ENCODE measurements around the gene SLC9A7. TPM values are rescaled to one million over a fixed set of nuclear protein-coding genes. Genes with fewer than 3 reads are reported as not detected.
A peak's percentile ranks its signal among the peaks of the same experiment; 100 is the strongest.

Gene SLC9A7
- total RNA-seq, 2 experiments from 2014 or later: 2.2 to 3.2 TPM

- no peak overlapping the region for H3K4me3 Mint-ChIP-seq
- Histone ChIP-seq H3K9me3 (ENCODE audit: control insufficient read depth in 1 of 2, insufficient read depth in 1 of 2, low read length in 2 of 2) (no peaks in the 10 kb centered on the region), H3K4me1 (ENCODE audit: insufficient read depth, low read length) (no peaks in the 10 kb centered on the region), H3K4me3 (ENCODE audit: low read length) (no peak overlapping the region), H3K27me3 (ENCODE audit: control insufficient read depth in 1 of 2, insufficient read depth in 2 of 2, low read length in 2 of 2) (no peaks in the 10 kb centered on the region), H3K27ac (ENCODE audit: low read depth in 1 of 2, low read length in 2 of 2) (no peak overlapping the region), H3K36me3 (ENCODE audit: insufficient read depth, low read length) (no peaks in the 10 kb centered on the region)
- no peak for TF ChIP-seq CTCF (IDR thresholded peaks at IDR 0.05)
- intact Hi-C loops (cut with DNase I, micrococcal nuclease): loop anchor here in 1 of 2 experiments (10.0 kb wide), 1 partner anchor 241 kb away; no protein-coding TSS in a partner anchor
- no peaks in the 10 kb centered on the region for H3K9me3 Mint-ChIP-seq
- ATAC-seq (ENCODE audit: poor library complexity): no peak
- no peak overlapping the region for H3K27ac Mint-ChIP-seq
- ChIA-PET POLR2A (no interaction called here), CTCF (no interaction called here)
- no peaks in the 10 kb centered on the region for H3K27me3 Mint-ChIP-seq
- peaks cover 3% of the 10 kb centered on the region for H3K36me3 Mint-ChIP-seq (ENCODE audit: low read depth)
- peaks cover 5% of the 10 kb centered on the region for H3K4me1 Mint-ChIP-seq (ENCODE audit: low read depth)
- DNase-seq: no peak
Observed at GRCh38 chrX:46553935-46554334, 205.0 kb downstream of the SLC9A7 start.

GRCh38 chrX:46551494-46552128 is 207.3 kb downstream of the SLC9A7 start:
- Mint-ChIP-seq H3K27ac (no peak overlapping the region), H3K27me3 (no peaks in the 10 kb centered on the region), H3K36me3 (ENCODE audit: low read depth) (peaks cover 9% of the 10 kb centered on the region), H3K4me3 (no peak overlapping the region), H3K9me3 (no peaks in the 10 kb centered on the region), H3K4me1 (ENCODE audit: low read depth) (peaks cover 10% of the 10 kb centered on the region)
- Histone ChIP-seq H3K36me3 (ENCODE audit: insufficient read depth, low read length) (peaks cover 3% of the 10 kb centered on the region), H3K27ac (ENCODE audit: low read depth in 1 of 2, low read length in 2 of 2) (no peak overlapping the region), H3K27me3 (ENCODE audit: control insufficient read depth in 1 of 2, insufficient read depth in 2 of 2, low read length in 2 of 2) (no peaks in the 10 kb centered on the region), H3K4me1 (ENCODE audit: insufficient read depth, low read length) (peaks cover 10% of the 10 kb centered on the region), H3K4me3 (ENCODE audit: low read length) (no peak overlapping the region), H3K9me3 (ENCODE audit: control insufficient read depth in 1 of 2, insufficient read depth in 1 of 2, low read length in 2 of 2) (no peaks in the 10 kb centered on the region)
- intact Hi-C loops (cut with DNase I, micrococcal nuclease): loop anchor here in 1 of 2 experiments (10.0 kb wide), 1 partner anchor 243 kb away; no protein-coding TSS in a partner anchor
- CTCF ChIA-PET: no interaction called here
- no peak for TF ChIP-seq CTCF (IDR thresholded peaks at IDR 0.05)
- DNase-seq (no peak), ATAC-seq (ENCODE audit: poor library complexity) (no peak)
- POLR2A ChIA-PET: no interaction called here

- H3K27ac Mint-ChIP-seq: no peak overlapping the region
- H3K4me3 Mint-ChIP-seq: peak overlapping the region; percentile 20
Observed at GRCh38 chrX:46549914-46550313, 209.0 kb downstream of the SLC9A7 start.

More at GRCh38 chrX:46549914-46550313, 209.0 kb downstream of the SLC9A7 start:
- intact Hi-C loops (cut with DNase I, micrococcal nuclease): loop anchor here in 1 of 2 experiments (10.0 kb wide), 1 partner anchor 245 kb away; no protein-coding TSS in a partner anchor
- Mint-ChIP-seq H3K9me3 (no peaks in the 10 kb centered on the region), H3K36me3 (ENCODE audit: low read depth) (peaks cover 18% of the 10 kb centered on the region), H3K4me1 (ENCODE audit: low read depth) (peaks cover 21% of the 10 kb centered on the region), H3K27me3 (no peaks in the 10 kb centered on the region)
- TF ChIP-seq CTCF (IDR thresholded peaks at IDR 0.05): no peak
- Histone ChIP-seq H3K27ac (ENCODE audit: low read depth in 1 of 2, low read length in 2 of 2) (no peak overlapping the region), H3K4me1 (ENCODE audit: insufficient read depth, low read length) (peaks cover 20% of the 10 kb centered on the region), H3K36me3 (ENCODE audit: insufficient read depth, low read length) (peaks cover 3% of the 10 kb centered on the region), H3K27me3 (ENCODE audit: control insufficient read depth in 1 of 2, insufficient read depth in 2 of 2, low read length in 2 of 2) (no peaks in the 10 kb centered on the region), H3K4me3 (ENCODE audit: low read length) (no peak overlapping the region), H3K9me3 (ENCODE audit: control insufficient read depth in 1 of 2, insufficient read depth in 1 of 2, low read length in 2 of 2) (no peaks in the 10 kb centered on the region)
- ChIA-PET CTCF (no interaction called here), POLR2A (no interaction called here)
- DNase-seq: no peak
- ATAC-seq (ENCODE audit: poor library complexity): no peak

Other genes with a start within 250 kb of the SLC9A7 start
- gene ZNF674, start 213.7 kb downstream of the SLC9A7 start, total RNA-seq: 1 to 10 TPM; 1.2 to 1.9 TPM
- gene CHST7, start 185.4 kb downstream of the SLC9A7 start, total RNA-seq: 1 to 10 TPM; 4.0 to 4.6 TPM
- gene RP2, start 77.9 kb upstream of the SLC9A7 start, total RNA-seq: 1 to 10 TPM; 3.8 to 4.1 TPM
- gene JADE3, start 153.3 kb upstream of the SLC9A7 start, total RNA-seq: under 1 TPM; 0.05 to 0.20 TPM